Muscle of arm (tissue), 12 donors: Measurements from ENCODE around the gene PIEZO2. TPM values are rescaled to one million over a fixed set of nuclear protein-coding genes. Genes with fewer than 3 reads are reported as not detected.
"Not testable (repeated sequence)": the region's sequence is repeated elsewhere in the genome, so short reads cannot be mapped to it uniquely, and the experiment has no call there.

ENCODE experiments used
- DNase-seq: peaks from one replicate; pipeline ENCODE4 v3.0.0-alpha.2; 2013
- polyA plus RNA-seq, 12 donors: library from polyadenylated mRNA; unstranded; fragments of 120-200 nt; gene quantifications; one replicate each; pipeline ENCODE4 v1.2.1, GENCODE V29; 2013; ENCODE audit not compliant: insufficient read length in 12 of 12

PIEZO2 gene
- polyA plus RNA-seq, 12 donors = 20.7 to 71.2 (median 30.9) TPM; not detected in 1

- DNase-seq = no peak
These were observed 3.7 kb upstream of the PIEZO2 start for GRCh38 chr18:11153097-11153496.

DNA sequence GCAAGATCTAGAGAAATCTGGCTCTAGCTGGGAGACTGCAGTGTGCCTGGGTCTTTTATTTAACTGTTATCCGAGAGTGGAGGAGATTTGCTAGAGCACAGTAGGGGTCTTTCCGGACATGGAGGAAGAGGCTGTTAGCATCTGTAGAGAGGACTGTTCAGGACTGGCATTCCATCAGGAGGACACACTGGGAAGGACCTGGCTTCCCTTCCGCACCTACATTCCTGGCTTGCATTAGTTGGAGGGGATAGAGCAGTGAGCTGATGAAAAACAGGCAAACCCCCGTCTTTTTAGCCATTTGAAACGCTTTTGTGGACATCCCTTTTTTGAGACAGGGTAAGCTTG, 874 bp upstream of the PIEZO2 start:
- DNase-seq = no peak

DNA sequence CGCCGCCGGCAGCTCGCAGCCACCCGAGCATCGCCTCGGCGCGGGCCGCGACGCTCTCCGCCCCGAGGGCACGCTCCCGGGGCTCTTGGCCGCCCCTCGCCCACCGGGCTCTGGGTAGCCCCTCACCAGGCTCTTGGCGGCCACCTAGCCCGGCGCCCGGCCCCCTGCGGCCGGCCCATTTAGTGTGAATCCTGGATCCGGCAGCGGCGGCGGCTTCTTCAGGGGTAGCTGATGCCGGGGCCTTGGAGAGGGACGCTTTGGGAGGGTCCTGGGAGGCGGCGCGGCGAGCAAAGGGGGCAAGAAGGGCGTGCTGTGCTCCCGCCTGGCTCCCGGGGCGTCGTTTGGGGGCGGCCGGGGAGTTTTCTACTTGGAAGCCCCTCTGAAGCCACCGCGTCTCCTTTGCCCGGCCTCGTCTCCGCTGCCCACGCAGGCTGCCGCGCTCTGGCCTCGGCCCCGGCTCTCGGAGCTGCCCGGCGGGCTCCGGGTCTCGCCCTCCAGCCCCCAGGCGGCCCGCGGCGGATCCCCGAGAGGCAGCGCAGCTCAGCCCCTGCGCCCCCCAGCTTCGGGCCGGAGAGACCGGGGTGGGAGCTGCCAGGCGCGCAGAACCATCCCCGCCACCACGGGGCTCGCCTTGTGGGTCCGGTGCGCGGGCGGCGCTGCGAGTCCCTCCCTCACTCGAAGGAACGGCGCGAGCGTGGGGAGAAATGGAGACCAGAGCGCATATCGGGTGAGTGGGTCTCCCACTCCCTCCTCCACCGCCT, 509 bp downstream of the PIEZO2 start:
- no peak for DNase-seq

DNA sequence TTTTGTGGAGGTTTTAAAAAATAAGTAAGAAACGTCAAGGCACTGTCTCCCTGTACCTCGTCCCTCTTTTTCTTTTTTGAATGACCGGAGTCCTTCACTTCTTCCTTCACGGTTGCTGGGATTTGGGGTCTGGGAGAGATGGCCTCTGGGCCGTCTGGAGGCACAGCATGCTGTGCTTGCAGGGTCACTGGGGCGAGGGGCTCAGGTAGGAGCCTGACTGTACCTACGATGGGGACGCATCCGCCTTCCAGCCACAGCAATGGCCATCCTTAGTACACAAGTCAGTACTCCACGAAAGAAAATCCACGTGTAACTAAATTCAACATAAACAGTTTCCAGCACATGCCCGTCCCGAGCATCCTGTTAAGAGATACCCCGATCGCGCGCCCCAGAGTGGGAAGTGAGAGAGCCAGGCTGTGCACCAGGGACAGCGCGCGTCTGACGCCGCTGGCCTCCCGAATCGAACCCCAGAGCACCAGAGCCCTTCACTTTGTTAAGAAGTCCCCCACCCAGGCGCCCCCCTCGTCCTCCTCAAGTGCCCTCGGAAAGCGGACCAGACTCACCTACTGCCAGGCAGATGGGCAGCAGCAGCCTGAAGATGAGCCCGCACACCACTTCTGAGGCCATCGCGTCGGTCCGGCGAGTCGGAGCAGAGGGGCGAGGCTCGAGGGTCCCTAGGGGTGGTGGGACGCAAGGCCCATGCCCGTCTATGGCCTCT, 1.2 kb downstream of the PIEZO2 start:
- DNase-seq = no peak

- no peak for DNase-seq
These were observed 1.9 kb downstream of the PIEZO2 start for GRCh38 chr18:11147371-11147951.

GRCh38 chr18:11146947-11147345, 2.4 kb downstream of the PIEZO2 start:
- DNase-seq = no peak

GRCh38 chr18:11146238-11146946, 3.0 kb downstream of the PIEZO2 start:
- DNase-seq = no peak

DNA sequence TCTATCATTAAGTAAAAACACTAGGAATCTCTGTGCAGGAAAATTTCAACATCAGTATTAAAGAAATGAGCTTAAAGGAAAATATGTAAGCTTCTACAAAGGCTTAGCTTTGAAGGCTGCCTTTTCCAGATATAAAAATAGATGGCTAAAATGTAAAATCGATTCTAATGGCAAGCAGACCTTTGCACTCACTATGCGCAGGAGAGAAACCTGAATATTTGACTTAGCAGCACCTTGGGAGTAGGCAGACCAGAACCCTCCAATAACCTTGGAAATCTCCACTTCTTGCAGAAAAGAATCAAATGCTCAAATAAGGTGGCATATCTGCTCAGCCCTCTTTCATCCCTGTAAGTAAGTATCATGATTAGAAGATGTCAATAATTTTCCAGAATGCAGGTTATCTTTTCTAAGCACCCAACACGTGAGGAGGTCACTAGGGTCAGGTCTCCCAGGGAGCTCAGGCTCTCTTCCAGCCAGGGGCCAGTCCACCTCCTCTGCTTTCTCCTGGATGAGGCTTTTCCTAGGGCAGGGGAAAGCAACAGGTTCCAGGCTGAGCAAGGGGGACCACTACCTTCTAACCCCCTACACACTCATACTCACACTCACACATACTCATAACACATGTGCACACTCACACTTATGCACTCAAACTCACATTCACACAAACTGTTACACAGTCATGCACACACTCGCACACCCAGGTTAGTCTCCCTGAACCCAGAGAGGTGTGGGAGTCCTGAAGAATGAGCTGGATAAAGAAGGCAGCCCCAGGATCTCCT, 3.8 kb downstream of the PIEZO2 start:
- DNase-seq = no peak

DNA sequence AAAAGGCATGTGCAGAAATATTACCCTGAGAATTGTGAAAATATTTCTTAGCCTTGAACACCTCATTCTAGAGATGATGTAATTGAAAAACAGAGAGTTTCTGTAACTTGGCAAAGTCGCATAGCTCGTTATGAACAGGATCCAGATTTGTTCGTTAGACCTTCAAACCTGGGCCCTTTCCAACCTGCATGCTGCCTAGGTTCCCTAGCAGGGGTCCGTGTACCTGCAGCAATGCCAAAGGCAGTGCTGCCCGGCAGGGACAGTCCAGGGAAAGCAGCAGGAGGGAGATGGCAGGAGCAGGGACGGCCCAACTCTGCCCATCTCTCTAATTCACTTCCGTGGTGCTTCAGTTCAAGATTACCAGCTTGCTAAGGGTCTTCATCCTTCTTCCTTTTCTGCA, 12.0 kb downstream of the PIEZO2 start:
- DNase-seq = no peak

GRCh38 chr18:11136241-11136640, 13.1 kb downstream of the PIEZO2 start:
- DNase-seq = no peak

DNA sequence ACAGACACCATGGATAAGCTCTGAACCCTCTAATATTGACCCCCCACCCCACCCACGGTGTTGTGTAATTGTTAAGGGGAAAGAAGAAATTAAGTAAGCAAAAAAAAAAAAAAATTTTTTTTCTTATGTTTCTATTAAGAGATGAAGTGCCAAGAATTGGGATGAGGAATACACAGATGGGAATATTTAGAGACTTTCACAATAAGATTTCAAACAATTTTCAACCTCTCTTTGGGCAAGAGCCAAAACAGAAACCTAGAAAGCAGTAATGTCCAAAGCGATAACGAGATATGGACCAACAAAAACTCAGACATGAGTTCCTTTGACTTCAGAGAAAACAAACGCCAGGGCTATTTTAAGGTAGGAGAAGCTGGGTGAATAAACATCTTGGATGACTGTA, 14.4 kb downstream of the PIEZO2 start:
- no peak for DNase-seq

DNA sequence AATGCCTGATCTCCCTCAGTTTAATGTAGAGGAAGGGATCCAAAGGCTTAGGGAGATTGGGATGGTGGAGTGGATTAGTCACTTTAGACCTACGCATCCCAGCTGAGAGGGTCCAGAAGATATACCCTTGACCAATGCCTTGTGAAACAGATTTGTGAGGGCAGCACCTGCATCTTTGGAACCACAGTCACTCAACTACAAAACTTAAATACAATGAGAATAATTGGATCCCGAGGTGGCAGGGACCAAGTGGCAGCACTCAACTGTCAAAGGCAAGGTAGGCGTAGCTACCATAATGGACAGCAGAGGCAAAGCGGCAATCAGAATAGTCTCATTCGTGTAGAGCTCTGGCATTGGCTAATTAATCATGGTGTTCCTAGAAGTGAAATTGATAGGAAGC, 20.3 kb downstream of the PIEZO2 start:
- not testable (repeated sequence) for DNase-seq

- no peak for DNase-seq
These were observed 23.7 kb downstream of the PIEZO2 start for GRCh38 chr18:11125492-11126315.

DNA sequence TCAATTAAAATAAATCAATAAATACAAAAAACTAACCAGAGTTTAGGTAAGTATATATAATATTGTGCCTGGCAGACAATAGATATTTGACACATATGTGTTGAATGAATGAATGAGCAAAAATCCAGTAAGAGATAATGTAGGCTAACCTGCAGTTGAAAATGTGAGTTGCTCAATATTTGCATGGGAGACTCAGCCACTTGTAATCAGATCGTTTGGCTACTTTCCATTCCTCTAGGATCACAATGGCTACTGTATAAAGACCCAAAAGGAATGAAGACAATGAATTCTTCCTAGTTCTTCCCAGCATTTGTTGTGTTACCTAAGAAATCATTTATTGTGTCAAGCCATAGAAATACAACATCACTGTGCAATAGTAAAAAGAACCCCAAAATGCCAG, 25.3 kb downstream of the PIEZO2 start:
- no peak for DNase-seq

DNA sequence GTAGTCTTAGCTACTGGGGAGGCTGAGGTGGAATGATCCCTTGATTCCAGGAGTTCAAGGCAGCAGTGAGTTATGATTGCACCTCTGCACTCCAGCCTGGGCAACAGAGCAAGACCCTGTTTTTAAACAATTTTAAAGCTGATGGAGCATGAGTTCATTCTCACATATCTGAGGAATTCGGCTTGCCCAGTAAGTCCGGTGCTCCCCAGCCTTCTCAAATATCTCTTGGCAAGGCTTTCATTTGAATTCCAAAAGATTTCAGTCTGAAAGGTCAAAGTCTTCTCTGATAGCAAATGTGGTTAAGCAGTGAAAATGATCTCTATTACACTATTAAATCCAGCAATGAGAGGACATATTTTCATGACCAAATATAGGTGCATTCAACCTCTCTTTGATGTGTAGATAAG, 27.9 kb downstream of the PIEZO2 start:
- no peak for DNase-seq

GRCh38 chr18:11119959-11120587, 29.3 kb downstream of the PIEZO2 start:
- DNase-seq = no peak

DNA sequence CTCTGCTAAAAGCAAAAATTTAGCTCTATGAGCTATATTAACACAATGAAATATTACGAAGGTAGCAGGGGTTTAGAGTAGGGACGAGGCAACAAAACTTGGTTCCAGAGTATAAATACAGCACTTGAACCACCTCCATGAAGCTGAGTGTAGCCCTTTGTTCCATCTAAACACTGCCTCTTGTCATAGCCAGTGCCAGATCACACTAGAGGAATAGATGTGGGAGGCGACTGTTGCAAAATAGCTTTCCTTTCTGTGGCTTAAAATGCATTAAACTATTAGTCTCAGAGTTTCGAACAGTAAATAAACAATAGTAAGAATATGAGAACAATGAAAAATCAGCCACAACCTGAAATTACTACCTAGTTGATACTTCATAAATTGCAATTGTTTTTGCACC, 29.8 kb downstream of the PIEZO2 start:
- no peak for DNase-seq

GRCh38 chr18:11118051-11118766, 31.2 kb downstream of the PIEZO2 start:
- no peak for DNase-seq

- DNase-seq = no peak
These were observed 34.1 kb downstream of the PIEZO2 start for GRCh38 chr18:11115276-11115675.

GRCh38 chr18:11114653-11115052, 34.7 kb downstream of the PIEZO2 start:
- no peak for DNase-seq
